SK-N-SH treated with all-trans-retinoic acid at 6 μM for 48 hours (cell line): Measurements from ENCODE around the gene FHIT.

Source experiments
- ARNTL ChIP-seq: fragments of 450-650 bp; formaldehyde crosslinking; IDR thresholded peaks from 2 replicates; pipeline ENCODE4 v1.5.0; 2020; ENCODE audit warnings: low read depth, mild to moderate bottlenecking, moderate library complexity, borderline replicate concordance
- ESRRG ChIP-seq: fragments of 250-450 bp; sonication (Bioruptor Pico); IDR thresholded peaks from 2 replicates; pipeline ENCODE4 v1.6.1; 2021; ENCODE audit warnings: mild to moderate bottlenecking
- GLIS3 ChIP-seq: fragments of 250-450 bp; sonication (Bioruptor Pico); IDR thresholded peaks from 2 replicates; pipeline ENCODE4 v1.5.0; 2020; ENCODE audit warnings: mild to moderate bottlenecking, moderate library complexity
- TOX ChIP-seq: fragments of 250-450 bp; sonication (Bioruptor Pico); IDR thresholded peaks from 2 replicates; pipeline ENCODE4 v1.8.0; 2021; ENCODE audit warnings: mild to moderate bottlenecking, moderate library complexity, borderline replicate concordance
- ZFP30 ChIP-seq: fragments of 450-650 bp; formaldehyde crosslinking; IDR thresholded peaks from 2 replicates; pipeline ENCODE4 v1.5.0; 2022; ENCODE audit warnings: mild to moderate bottlenecking, moderate library complexity
- ZNF565 ChIP-seq: fragments of 450-650 bp; formaldehyde crosslinking; conservative IDR thresholded peaks from 2 replicates; pipeline ENCODE4 v1.5.0; 2020; ENCODE audit warnings: low read depth, mild to moderate bottlenecking, moderate library complexity
- ZNF70 ChIP-seq: fragments of 450-650 bp; formaldehyde crosslinking; IDR thresholded peaks from 2 replicates; pipeline ENCODE4 v1.5.0; 2020; ENCODE audit warnings: mild to moderate bottlenecking, moderate library complexity
- ZNF8 ChIP-seq: fragments of 450-650 bp; formaldehyde crosslinking; IDR thresholded peaks from 2 replicates; pipeline ENCODE4 v1.5.0; 2020; ENCODE audit warnings: mild to moderate bottlenecking, moderate library complexity
- TF ChIP-seq, protein P1 (sequence below): fragments of 250-450 bp; sonication (Bioruptor Pico); IDR thresholded peaks from 2 replicates; pipeline ENCODE4 v1.5.1; 2020; ENCODE audit warnings: low read depth, mild to moderate bottlenecking, moderate library complexity

DNA sequence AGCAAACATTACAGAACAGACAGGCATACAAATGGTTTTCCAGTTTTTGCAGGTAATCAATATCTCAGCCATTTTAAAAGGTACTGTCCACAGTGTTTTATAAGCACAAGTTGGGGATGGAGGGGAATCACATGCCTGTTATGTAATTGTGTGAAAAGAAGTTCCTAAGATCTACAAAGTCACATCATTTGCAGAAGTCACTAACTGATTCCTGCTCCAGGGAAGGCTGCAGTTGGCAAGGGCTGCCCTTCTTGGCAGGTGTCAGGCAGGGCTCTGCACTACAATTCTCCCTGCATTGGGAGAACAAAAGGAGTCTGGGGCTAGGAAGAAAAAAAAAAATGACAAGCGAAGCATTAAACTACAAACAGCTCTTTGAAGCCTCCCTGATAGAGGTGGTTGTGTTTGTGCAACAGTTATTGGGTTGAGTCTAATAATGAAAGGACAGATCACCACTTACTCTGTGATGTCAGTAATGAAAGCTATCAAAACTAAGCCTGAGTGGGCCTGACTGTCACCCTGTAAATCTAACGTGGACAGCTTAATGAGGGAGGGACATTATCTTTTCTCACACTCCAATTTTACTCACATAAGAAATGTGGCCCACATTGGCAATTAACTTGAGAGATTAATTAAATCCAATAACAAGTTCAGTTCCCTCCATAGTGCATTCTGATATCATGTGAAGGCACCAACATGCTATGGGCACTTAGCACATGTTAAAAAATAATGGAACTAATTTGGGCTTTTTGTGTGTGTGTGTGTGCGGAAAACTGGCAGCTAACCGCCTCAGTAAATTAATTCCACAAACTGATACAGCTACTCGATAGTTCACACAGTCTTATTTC is 242.9 kb downstream of the FHIT start:
- TF ChIP-seq ZFP30: no peak
- no peak for TF ChIP-seq ARNTL (CRISPR knock-in tag)
- TF ChIP-seq ZNF70 (CRISPR knock-in tag): no peak
- TF ChIP-seq, protein P1, sequence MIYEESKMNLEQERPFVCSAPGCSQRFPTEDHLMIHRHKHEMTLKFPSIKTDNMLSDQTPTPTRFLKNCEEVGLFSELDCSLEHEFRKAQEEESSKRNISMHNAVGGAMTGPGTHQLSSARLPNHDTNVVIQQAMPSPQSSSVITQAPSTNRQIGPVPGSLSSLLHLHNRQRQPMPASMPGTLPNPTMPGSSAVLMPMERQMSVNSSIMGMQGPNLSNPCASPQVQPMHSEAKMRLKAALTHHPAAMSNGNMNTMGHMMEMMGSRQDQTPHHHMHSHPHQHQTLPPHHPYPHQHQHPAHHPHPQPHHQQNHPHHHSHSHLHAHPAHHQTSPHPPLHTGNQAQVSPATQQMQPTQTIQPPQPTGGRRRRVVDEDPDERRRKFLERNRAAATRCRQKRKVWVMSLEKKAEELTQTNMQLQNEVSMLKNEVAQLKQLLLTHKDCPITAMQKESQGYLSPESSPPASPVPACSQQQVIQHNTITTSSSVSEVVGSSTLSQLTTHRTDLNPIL (CRISPR knock-in tag): no peak
- no peak for TF ChIP-seq ESRRG (CRISPR knock-in tag)
- no peak for TF ChIP-seq ZNF565
- no peak for TF ChIP-seq ZNF8 (CRISPR knock-in tag)
- TF ChIP-seq TOX (CRISPR knock-in tag): no peak
- TF ChIP-seq GLIS3 (CRISPR knock-in tag): no peak
